HL-60 (cell line): ENCODE data around the gene AKAP11.

Experiments
- CTCF ChIP-seq: IDR thresholded peaks from one replicate; pipeline ENCODE4 v1.5.1; 2011; ENCODE audit warnings: low read length, control low read depth, inconsistent platforms; ENCODE audit not compliant: insufficient read depth
- GABPA ChIP-seq: IDR thresholded peaks from 2 replicates; pipeline ENCODE4 v1.6.1; 2012; ENCODE audit warnings: low read depth
- POLR2AphosphoS5 ChIP-seq: IDR thresholded peaks from 2 replicates; pipeline ENCODE4 v1.6.1; 2012; ENCODE audit warnings: low read depth

DNA sequence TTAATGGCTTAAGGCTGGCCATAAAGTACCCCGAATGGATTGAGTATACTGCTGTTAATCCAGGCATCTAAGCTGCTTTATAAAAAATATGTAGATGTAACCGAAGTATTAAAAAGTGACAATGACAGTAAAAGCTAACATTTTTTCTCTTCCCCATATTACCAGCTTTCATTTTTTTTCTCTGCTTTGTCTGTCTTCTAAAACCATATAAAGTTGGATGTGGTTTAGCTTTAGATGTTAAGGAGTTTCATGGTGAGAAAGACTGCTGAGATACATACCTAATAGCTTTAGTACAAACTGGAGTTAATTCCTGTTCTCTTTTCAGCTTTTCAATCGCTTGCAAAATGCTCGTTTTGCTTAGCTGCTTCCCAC, 838 bp downstream of the AKAP11 start:
- TF ChIP-seq CTCF = no peak
- no peak for TF ChIP-seq POLR2AphosphoS5
- no peak for TF ChIP-seq GABPA
